ENCODE measurements around the gene JPH4.

- no peak for TF ChIP-seq CTCF (IDR thresholded peaks at IDR 0.05; ENCODE audit: low read depth, low read length)
- no peak for TF ChIP-seq MAX (IDR thresholded peaks at IDR 0.05; ENCODE audit: low read depth, low read length)
These were observed 57.6 kb downstream of the JPH4 start for GRCh38 chr14:23520899-23521533.
